ENCODE measurements around the gene GABRG3.

Gene GABRG3

GRCh38 chr15:27249760-27250109 lies 278.8 kb downstream of the GABRG3 start:
- DNase-seq (ENCODE audit: low spot score), result no peak

- DNase-seq (ENCODE audit: low spot score), result no peak
Observed at GRCh38 chr15:27250223-27250622, 279.2 kb downstream of the GABRG3 start.

- no peak for DNase-seq (ENCODE audit: low spot score)
Observed at GRCh38 chr15:27254055-27254454, 283.1 kb downstream of the GABRG3 start.

- DNase-seq (ENCODE audit: low spot score), result no peak
Observed at GRCh38 chr15:27254801-27255200, 283.8 kb downstream of the GABRG3 start.

- DNase-seq (ENCODE audit: low spot score), result no peak
Observed at GRCh38 chr15:27256446-27256845, 285.5 kb downstream of the GABRG3 start.

GRCh38 chr15:27258287-27258686 lies 287.3 kb downstream of the GABRG3 start:
- DNase-seq (ENCODE audit: low spot score), result no peak

- DNase-seq (ENCODE audit: low spot score), result no peak
Observed at GRCh38 chr15:27260523-27260922, 289.5 kb downstream of the GABRG3 start.

GRCh38 chr15:27268923-27269322 lies 297.9 kb downstream of the GABRG3 start:
- DNase-seq (ENCODE audit: low spot score), result no peak

GRCh38 chr15:27271258-27271657 lies 300.3 kb downstream of the GABRG3 start:
- no peak for DNase-seq (ENCODE audit: low spot score)

GRCh38 chr15:27272427-27272826 lies 301.4 kb downstream of the GABRG3 start:
- DNase-seq (ENCODE audit: low spot score), result no peak

GRCh38 chr15:27273506-27273905 lies 302.5 kb downstream of the GABRG3 start:
- DNase-seq (ENCODE audit: low spot score), result no peak

GRCh38 chr15:27278761-27279160 lies 307.8 kb downstream of the GABRG3 start:
- DNase-seq (ENCODE audit: low spot score), result no peak

- no peak for DNase-seq (ENCODE audit: low spot score)
Observed at GRCh38 chr15:27292641-27293040, 321.7 kb downstream of the GABRG3 start.

- no peak for DNase-seq (ENCODE audit: low spot score)
Observed at GRCh38 chr15:27293607-27294006, 322.6 kb downstream of the GABRG3 start.

GRCh38 chr15:27317736-27318135 lies 346.8 kb downstream of the GABRG3 start:
- no peak for DNase-seq (ENCODE audit: low spot score)

- DNase-seq (ENCODE audit: low spot score), result no peak
Observed at GRCh38 chr15:27323801-27324200, 352.8 kb downstream of the GABRG3 start.

GRCh38 chr15:27324886-27325615 lies 354.1 kb downstream of the GABRG3 start:
- DNase-seq (ENCODE audit: low spot score), result no peak

- no peak for DNase-seq (ENCODE audit: low spot score)
Observed at GRCh38 chr15:27327467-27328025, 356.6 kb downstream of the GABRG3 start.

GRCh38 chr15:27328186-27328585 lies 357.2 kb downstream of the GABRG3 start:
- DNase-seq (ENCODE audit: low spot score), result no peak

GRCh38 chr15:27328608-27329007 lies 357.6 kb downstream of the GABRG3 start:
- no peak for DNase-seq (ENCODE audit: low spot score)

GRCh38 chr15:27330326-27330725 lies 359.3 kb downstream of the GABRG3 start:
- no peak for DNase-seq (ENCODE audit: low spot score)

GRCh38 chr15:27336676-27337075 lies 365.7 kb downstream of the GABRG3 start:
- no peak for DNase-seq (ENCODE audit: low spot score)

- DNase-seq (ENCODE audit: low spot score), result no peak
Observed at GRCh38 chr15:27339138-27339537, 368.2 kb downstream of the GABRG3 start.

- DNase-seq (ENCODE audit: low spot score), result no peak
Observed at GRCh38 chr15:27341780-27342343, 370.9 kb downstream of the GABRG3 start.
